Measurements from ENCODE around the gene VWF.

DNA sequence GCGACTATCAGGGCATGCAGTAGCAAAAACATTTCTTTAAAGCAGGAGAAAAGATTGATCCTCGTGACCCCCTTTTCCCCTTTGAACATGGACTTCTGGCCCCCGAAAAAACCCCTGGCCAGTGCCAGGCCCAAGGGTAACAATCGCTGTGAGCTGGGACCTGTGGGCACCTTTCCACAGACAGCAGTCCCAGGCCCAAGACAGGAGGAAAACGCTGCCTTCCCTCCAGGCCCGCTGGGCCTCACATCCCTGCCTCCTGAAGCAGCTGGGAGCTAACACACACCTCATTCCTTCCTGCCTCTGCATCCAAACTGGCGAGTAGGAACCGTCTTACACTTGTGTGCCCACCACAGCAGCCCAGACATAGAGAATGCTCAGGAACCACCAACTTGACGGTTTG, 1.2 kb downstream of the VWF start:
- TF ChIP-seq CTCF (IDR thresholded peaks at IDR 0.05; ENCODE audit: low read depth, low read length): no peak
- no peak for TF ChIP-seq POLR2A (IDR thresholded peaks at IDR 0.05; ENCODE audit: extremely low read depth, insufficient read length)
- no peak for TF ChIP-seq MYC (IDR thresholded peaks at IDR 0.05; ENCODE audit: low read depth, low read length)

All from NB4 (cell line).